ENCODE data around the gene ARTN.

ARTN gene

DNA sequence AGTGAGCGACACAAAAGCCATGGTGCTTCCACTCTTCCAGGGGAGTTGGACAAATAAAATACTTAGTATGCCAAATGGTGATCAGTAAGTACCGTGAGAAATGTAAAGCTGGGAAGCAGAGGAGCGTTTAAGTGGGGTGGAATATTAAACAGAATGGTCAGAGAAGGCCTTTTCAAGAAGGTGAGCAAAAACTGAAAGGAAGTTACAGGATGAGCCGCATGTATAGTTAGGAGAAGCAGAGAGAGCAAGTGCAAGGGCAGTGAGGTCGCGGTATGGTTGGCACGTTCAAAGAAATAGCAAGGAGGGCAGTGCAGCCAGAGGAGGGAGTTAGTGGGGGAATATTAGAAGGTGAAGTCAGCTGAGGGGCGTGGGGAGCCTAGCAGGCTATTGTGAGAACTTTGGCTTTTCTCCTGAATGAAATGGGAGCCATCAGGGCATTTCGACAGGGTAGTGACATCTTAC, 40.4 kb downstream of the ARTN start:
- no peak for DNase-seq

DNA sequence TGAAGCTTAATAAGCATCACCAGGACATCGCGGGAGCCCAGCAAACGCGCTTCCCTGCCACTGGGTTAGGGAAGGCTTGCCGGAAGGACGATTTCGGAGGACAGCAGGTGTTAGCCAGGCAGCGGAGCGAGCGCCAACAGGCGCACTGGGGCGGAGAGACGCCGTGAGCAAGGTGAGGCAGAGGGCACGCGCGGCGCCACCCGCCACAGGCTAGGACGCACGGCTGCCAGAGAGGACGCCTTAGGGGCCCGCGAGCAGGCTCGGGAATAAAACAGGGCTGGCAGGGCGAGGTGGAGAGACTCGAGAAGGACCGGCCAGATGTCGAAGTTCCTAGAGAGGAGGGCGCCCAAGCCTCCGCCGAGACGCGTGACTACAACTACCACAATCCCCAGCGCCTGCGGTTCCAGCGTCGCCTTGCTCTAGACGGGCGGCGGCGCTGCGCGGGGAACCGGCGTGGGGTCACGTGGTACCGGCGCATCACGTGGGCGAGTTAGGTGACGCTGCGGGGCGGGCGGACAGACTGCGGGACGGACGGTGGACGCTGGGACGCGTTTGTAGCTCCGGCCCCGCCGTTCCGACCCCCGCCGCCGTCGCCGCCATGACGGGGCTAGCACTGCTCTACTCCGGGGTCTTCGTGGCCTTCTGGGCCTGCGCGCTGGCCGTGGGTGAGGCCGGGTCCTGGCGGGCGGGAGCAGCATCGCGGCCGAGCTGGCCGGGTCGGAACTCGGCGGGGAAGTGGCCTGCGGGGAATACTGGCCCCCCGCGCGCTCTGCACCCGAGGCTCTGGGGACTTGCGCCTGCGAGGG, 41.0 kb downstream of the ARTN start, which contains the start of gene ATP6V0B:
TSS of gene ATP6V0B (plus strand) at position 518 of the 806 bp plus-strand sequence. CDS start at position 599, 81 bp downstream.
- DNase-seq: peak; percentile 96

DNA sequence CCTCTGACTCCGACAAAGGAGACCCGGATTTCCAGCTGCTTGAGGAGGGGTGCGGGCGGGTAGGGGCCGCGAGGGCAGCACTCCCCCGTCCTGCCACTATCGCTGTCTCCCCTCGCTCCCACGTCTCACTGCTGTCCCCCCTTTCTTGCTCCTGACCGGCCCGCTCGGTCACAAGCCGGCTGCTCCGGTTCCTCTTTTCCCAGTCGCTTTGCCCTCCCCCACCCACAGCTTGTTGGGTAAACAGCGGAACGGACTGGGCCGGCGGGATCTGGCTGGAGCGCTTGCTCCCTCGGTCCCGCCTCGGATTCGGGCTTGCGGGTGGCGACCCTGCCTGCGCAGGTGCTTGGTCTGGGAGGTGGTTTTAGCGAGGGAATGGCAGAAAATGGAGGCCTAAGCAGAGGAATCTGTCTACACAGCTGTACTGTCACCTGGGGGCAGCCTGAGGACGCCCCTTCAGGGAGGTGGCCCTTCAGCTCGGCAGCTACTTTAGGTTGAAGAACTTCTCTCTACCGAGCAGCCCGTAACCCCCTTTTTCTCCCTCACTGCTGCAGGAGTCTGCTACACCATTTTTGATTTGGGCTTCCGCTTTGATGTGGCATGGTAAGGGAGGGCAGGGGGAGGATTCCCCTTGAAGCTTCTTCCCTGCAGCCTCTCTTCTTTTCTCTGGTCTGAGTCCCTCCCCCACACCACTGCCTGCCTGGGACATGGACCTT, 41.8 kb downstream of the ARTN start:
- no peak for DNase-seq

DNA sequence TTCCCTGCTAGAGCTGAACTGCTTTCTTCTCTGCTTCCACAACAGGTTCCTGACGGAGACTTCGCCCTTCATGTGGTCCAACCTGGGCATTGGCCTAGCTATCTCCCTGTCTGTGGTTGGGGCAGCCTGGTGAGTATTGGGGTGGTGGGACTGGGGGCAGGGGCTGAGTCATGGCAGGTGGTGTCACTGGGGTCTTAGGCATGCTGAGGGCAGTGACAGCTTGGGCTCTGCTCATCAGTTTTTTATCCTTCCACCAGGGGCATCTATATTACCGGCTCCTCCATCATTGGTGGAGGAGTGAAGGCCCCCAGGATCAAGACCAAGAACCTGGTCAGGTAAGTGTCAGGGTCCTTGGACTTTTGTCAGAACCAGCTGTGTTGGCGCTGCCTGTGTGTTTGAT, 42.4 kb downstream of the ARTN start:
- no peak for DNase-seq

DNA sequence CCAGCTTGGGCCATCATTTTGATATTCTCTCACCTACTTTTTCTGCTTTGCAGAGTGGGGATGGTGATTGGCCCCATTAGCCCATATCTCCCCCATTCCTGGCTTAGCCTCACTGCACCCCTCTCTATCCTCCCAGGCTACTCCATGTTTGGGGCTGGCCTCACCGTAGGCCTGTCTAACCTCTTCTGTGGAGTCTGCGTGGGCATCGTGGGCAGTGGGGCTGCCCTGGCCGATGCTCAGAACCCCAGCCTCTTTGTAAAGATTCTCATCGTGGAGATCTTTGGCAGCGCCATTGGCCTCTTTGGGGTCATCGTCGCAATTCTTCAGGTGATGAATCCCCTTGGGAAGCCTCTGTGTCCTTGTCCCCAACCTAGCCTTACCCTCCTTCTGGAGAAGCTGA, 43.3 kb downstream of the ARTN start:
- DNase-seq: no peak

DNA sequence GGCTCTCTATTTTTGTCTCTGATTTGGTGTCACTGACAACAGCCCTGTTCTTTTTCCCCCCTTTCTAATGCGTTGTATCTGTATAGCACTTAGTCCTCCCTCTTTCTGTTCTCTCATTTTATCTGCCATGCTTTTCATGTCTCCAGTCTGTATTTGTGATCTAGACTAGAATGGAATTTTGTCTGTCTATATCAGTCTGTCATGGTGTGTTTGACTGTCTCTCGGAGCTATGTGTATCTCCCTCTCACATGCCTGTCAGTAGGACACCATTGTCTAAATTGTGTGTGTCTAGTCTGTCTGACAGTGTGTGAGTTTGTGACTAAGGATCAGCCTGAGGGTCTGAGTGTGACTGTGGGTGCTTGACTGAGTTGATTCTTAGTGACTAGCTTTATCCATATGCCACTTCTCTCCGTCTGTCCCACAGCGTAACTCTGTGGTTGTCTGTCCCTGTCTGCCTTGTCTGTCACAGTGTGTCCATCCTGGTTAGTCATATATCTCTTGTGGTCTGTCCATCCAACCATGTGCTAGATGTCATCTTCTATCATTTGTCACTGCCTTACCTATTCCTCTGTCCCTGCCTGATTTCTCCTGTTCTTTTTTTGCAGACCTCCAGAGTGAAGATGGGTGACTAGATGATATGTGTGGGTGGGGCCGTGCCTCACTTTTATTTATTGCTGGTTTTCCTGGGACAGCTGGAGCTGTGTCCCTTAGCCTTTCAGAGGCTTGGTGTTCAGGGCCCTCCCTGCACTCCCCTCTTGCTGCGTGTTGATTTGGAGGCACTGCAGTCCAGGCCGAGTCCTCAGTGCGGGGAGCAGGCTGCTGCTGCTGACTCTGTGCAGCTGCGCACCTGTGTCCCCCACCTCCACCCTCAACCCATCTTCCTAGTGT, 44.0 kb downstream of the ARTN start:
- no peak for DNase-seq

DNA sequence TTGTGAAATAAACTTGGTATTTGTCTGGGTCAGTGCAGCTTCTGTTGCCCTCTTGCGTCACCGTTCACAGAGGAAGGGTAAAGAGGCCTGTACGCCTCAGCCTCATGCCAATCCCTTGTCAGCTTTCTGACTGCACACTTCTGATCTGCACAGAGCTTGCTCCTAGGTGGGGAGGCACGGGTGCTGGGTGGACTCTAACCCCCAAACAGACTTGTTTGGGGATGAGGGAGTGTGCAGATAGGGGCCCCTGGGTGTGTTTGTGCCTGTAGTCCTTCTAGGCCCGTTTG, 44.6 kb downstream of the ARTN start:
- DNase-seq: no peak

DNA sequence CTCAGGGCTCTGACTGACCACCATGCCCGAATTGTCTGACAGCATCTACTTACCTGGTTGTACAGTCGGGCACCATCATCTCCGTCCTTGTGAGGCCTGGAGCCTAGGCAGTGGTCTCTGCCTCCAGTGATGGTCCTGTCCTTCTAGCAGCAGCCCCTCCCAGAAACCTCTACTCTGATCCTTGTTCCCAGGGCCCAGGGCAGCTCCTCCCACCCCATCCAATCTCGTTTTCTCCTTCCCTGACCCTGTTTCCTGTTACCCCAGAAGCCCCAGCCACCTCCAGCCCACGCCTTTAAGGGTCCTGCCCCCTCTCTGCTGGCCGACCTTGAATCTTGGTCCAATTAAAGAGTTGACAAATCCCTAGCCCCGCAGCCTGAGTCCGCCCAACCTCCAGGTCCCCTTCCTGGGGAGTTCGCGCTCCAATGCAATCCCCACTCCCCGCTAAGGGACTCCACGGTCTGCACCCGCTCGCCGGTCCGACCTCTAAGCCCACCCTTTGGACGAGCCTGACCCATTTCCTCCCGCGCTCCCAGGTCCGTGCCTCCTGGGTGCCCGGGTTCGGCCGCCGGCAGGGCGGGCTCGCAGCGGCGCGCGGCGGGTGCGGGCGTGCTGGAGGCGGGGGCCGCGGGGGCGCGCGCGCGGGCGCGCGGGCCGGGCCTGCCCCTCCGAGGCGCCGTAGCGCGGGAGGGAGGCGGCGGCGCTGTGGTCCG, 45.1 kb downstream of the ARTN start, which contains the start of gene B4GALT2:
TSS of gene B4GALT2 (plus strand) at position 660 of the 710 bp plus-strand sequence. CDS start 1,951 bp downstream, outside the sequence.
- peak; percentile 93 for DNase-seq

DNA sequence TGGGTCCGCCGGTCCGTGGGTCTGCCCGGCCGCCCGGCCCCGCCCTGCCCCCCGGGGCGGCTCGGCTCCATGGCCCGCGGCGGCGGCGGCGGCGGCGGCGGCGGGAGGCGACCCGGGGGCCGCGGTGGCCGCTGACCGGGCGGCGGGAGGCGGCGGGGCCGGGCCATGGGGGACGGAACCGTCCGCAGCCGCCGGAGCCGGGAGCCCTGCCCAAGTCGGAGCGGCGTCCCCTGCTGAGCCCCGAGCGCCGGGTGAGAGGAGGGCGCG, 45.6 kb downstream of the ARTN start:
- no peak for DNase-seq

DNA sequence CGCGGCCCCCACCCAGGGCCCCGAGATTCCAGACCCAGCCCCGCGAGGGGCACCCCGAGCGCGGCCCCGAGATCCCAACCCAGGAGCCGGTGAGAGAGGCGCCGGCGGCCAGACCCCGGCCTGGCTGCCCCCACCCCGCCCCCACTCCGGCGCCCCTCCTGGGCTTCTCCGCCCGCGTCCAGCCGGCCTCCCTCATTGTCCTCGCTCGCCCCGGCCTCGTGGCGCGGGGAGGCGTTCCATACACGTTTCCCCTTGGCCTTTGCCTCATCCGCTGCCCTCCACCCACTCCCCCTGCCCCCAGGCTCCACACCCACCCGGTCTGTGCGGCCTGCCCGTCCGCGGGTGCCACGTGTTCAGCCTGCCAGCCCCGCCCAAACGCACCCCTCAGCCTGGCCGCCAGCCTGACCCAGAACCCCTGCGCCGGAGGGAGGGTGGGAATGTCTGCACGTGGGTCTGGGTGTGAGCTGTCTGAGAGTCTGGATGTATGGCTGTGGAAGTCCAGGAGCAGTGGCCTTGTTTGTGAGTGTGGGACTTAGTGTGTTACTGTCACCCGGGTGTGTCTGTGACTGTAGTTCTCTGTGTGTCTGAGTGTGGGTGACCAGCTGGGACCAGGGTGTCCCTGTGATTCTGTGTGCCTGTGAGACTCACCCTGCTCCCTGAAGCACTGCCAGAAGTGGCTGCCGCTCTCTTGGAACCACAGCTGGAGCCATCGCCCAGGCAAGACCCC, 46.1 kb downstream of the ARTN start:
- DNase-seq: peak; percentile 61

DNA sequence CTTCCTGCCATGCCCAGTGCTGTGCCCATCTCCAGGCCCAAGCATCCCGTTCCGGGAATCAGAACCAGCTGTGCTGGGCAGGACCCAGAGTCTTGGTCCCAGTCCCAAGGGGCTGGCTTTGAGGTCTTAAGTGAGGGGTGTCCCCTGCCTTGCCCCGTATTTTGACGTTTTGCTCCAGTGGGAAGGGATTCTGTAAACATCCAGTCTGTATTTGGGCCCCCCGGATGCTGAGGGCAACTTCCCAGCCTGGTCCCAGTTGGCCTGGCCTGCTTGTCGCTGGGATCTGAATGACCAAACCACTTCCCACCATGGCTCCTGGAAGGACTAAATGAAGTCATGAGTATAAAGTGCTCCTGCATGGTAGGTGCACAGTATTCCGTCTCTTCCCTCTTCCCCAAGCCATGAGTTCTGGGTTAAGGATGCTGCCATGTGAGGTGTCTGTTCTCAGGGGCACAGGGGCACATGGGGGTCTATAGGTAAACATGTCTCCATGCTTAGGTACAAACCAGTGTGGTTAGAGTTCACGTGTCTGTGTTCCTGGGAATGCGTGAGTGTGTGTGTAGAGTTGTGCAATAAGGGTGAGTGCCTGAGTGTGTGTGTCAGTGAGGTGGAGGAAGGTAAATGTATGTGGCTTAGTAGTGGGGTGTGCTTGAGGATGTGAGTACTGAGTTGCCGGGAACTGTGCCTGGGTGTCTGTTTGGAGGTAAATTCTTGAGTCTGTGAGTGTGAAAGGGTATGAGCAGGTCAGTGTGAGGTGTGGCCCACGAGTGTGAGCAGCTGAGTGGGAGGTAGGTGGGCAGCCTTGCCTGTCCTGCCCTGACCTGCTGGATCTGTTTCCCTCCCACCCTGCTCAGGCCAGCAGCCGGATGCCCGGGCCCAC, 46.9 kb downstream of the ARTN start:
- no peak for DNase-seq

DNA sequence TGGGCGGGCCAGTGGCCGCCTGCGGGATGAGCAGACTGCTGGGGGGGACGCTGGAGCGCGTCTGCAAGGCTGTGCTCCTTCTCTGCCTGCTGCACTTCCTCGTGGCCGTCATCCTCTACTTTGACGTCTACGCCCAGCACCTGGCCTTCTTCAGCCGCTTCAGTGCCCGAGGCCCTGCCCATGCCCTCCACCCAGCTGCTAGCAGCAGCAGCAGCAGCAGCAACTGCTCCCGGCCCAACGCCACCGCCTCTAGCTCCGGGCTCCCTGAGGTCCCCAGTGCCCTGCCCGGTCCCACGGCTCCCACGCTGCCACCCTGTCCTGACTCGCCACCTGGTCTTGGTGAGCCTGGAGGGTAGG, 47.5 kb downstream of the ARTN start:
- DNase-seq: no peak

DNA sequence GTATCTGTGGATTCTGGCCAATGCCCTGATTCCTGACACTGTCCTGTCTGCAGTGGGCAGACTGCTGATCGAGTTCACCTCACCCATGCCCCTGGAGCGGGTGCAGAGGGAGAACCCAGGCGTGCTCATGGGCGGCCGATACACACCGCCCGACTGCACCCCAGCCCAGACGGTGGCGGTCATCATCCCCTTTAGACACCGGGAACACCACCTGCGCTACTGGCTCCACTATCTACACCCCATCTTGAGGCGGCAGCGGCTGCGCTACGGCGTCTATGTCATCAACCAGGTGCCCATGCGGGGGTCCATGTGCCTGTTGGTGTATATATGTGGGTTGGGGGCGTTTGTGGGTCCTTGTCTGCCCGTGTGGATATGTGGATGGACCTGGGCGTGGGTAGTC, 48.0 kb downstream of the ARTN start:
- no peak for DNase-seq

DNA sequence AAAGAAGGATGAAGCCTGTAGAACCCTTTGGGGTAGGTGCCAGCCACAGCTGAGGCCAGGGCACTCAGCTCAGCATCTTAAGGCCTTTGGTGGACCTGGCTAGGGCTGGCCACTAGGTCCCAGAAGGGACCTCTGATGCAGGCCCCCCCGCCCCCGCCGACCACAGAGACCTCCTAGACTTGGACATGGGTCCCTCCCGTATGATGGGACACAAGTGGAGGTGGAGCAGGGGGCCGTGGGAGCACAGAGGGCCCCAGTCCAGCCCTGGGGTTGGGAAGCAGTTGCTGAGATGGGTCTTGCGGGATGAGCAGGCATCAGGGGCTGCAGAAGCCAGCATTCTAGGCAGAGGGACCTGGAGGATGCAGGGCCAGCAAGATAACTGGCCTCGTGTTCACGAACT, 48.6 kb downstream of the ARTN start:
- no peak for DNase-seq

DNA sequence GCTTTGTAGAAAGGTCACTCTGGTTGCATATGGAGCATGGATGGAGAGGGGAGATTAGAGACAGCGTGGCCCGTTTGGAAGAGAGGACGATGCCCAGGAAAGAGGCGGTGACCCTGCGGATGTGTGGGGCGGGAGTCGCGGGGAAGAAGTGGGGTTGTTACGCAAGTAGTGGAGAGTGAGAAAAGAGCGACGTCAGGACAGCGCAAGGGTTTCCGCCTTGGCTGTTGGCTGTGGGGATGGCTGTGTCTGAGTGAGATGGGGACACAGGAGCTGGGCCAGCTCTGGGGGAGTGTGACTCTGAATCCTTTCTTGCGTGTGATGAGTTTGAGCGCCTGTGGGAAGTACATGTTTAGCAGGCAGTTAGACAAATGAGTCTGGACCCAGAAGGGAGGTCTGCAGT, 49.2 kb downstream of the ARTN start:
- no peak for DNase-seq

DNA sequence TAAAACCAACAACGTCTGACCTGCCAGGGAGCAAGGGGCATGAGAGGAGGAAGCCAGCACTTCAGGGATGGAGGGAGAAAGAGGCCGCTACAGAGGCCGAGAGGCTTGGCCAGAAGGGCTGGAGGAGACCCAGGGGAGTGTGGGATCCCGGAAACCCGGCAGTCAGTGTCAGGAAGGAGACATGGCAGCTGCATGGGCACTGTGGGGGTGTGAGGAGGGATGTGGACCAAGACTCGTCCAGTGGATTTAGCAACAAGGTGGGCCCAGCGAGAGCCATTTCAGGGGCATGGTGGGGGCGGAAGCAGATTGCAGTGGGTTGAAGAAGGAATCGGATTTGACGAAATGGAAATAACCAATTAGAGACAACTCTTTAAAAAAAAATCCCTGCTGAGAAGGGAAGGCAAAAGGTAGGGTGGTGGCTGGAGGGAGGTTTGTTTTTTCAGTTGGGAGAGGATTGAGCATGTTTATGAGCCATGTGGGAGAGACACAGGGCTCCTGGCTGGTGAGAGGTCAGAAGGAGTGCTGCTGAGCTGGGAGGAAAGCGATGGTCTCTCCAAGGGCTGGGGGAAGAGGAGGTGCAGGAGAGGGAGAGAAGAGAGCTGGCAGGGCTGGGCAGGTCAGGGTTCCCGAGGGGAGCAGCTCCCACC, 49.8 kb downstream of the ARTN start:
- DNase-seq: no peak

DNA sequence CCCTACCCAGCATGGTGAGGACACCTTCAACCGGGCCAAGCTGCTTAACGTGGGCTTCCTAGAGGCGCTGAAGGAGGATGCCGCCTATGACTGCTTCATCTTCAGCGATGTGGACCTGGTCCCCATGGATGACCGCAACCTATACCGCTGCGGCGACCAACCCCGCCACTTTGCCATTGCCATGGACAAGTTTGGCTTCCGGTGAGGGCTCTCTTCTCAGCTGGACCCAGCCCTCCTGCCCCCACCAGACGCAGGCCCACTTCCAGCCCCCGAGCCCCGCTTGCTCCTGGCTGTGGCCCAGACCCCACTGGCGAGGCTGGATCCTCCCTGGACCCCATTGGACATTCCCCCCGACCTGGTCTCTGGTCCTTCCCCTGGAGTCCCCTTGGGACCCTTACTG, 51.3 kb downstream of the ARTN start:
- DNase-seq: no peak

DNA sequence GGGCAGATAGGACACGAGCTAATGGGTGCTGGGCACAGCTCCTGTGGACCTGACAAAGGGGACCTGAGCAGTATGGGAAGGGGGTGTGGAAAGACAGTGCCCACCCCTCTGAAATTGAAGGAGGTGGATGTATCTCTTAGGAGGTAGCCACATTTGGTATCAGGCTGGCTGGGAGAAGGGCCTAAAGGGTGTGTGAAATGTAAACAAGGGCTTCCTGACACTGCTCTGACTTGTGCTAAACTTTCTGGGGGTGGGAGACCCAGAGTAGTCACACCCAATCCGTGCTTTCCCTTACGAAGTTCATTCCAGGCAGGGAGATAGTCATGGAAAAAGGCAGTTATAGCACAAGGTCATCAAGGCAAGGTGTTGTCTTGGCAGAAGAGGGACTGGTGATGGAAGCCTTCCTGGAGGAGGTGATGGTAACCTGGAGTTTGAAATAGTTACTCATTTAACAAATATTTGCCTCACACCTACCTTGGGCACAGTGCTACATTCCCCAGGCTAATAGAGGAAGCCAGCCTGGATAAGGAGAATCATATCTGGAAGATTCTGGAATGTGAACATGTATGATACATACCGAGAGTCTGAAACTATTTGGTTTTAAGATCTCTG, 52.5 kb downstream of the ARTN start:
- DNase-seq: no peak

DNA sequence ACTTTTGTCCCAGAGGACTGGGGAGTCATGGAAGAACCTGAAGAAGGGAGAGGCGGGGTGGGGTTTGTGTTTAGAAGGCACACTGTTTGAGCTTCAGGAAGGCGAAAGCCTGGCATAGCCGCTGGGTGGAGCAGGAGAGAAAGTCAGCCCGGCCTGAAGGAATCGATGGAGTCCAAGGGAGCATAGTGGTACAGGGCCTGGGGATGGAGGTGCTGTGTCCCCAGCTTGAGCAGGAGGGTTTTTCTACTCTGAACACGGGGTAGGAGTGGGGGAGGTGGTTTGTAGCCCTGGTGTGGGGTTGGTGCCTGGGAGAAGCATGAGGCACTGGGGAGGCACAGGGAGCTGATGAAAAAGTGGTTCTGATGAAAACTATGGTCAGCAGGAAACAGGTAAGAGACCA, 53.1 kb downstream of the ARTN start:
- DNase-seq: no peak

All from 8988T (cell line).